Effector CD8-positive, alpha-beta T cell (primary cell): Measurements from ENCODE around the gene CSNK1E.
A peak's percentile ranks its signal among the peaks of the same experiment; 100 is the strongest.

Experiments
- DNase-seq: peaks from one replicate; lab custom pipeline; 2025; lab: John Stamatoyannopoulos, UW

Gene CSNK1E

GRCh38 chr22:38327805-38328204 lies 10.6 kb upstream of the CSNK1E start:
- DNase-seq = no peak

GRCh38 chr22:38327396-38327795 lies 10.2 kb upstream of the CSNK1E start:
- DNase-seq = no peak

- no peak for DNase-seq
Observed at GRCh38 chr22:38325587-38325986, 8.4 kb upstream of the CSNK1E start.

- no peak for DNase-seq
Observed at GRCh38 chr22:38320605-38321402, 3.6 kb upstream of the CSNK1E start.

GRCh38 chr22:38318792-38319773 lies 1.9 kb upstream of the CSNK1E start:
- no peak for DNase-seq

GRCh38 chr22:38317995-38318715 lies 922 bp upstream of the CSNK1E start:
- DNase-seq = no peak

GRCh38 chr22:38316364-38317121 lies 690 bp downstream of the CSNK1E start:
- DNase-seq = peak; percentile 36

- DNase-seq = no peak
Observed at GRCh38 chr22:38315823-38316363, 1.3 kb downstream of the CSNK1E start.

GRCh38 chr22:38314933-38315822 lies 2.1 kb downstream of the CSNK1E start:
- DNase-seq = no peak

GRCh38 chr22:38314051-38314932 lies 2.9 kb downstream of the CSNK1E start:
- no peak for DNase-seq

- DNase-seq = no peak
Observed at GRCh38 chr22:38313384-38313955, 3.8 kb downstream of the CSNK1E start.

GRCh38 chr22:38312261-38312800 lies 4.9 kb downstream of the CSNK1E start:
- DNase-seq = no peak

- no peak for DNase-seq
Observed at GRCh38 chr22:38311323-38311620, 6.0 kb downstream of the CSNK1E start.

GRCh38 chr22:38310518-38311322 lies 6.5 kb downstream of the CSNK1E start:
- DNase-seq = no peak

- DNase-seq = no peak
Observed at GRCh38 chr22:38309614-38310517, 7.4 kb downstream of the CSNK1E start.

GRCh38 chr22:38308791-38309498 lies 8.3 kb downstream of the CSNK1E start:
- no peak for DNase-seq
